ENCODE data around the gene CPTP.

DNA sequence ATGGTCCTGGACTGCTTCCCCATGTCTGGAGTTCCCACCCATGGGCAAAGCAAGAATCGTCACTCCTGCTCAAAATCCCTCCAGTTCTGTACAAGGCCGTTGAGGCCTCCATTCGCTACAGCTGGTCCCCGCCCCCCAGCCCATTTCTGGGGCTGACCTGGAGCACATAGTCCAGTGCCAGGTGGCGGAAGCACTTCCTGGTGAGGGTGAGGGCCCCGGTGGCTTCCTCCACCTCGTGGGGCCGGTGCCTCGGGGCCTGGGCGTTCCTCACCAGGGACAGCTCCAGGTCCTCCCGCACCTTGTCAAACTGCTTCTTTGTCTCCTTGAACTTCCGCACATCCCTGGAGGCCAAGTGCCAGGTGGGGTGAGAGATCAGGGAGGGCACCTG lies 24.3 kb upstream of the CPTP start:
- TF ChIP-seq, protein P1, sequence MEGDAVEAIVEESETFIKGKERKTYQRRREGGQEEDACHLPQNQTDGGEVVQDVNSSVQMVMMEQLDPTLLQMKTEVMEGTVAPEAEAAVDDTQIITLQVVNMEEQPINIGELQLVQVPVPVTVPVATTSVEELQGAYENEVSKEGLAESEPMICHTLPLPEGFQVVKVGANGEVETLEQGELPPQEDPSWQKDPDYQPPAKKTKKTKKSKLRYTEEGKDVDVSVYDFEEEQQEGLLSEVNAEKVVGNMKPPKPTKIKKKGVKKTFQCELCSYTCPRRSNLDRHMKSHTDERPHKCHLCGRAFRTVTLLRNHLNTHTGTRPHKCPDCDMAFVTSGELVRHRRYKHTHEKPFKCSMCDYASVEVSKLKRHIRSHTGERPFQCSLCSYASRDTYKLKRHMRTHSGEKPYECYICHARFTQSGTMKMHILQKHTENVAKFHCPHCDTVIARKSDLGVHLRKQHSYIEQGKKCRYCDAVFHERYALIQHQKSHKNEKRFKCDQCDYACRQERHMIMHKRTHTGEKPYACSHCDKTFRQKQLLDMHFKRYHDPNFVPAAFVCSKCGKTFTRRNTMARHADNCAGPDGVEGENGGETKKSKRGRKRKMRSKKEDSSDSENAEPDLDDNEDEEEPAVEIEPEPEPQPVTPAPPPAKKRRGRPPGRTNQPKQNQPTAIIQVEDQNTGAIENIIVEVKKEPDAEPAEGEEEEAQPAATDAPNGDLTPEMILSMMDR (IDR thresholded peaks at IDR 0.05) = peak; percentile 47
- TF ChIP-seq POLR2AphosphoS5 (IDR thresholded peaks at IDR 0.05; ENCODE audit: low read depth, low read length) (no peak), TCF7L2 (IDR thresholded peaks at IDR 0.05; ENCODE audit: low read depth, low read length) (no peak)
